D721Med (cell line): Measurements from ENCODE around the gene ARMC2.
A peak's percentile ranks its signal among the peaks of the same experiment; 100 is the strongest.

Experiments used
- DNase-seq: peaks from one replicate; pipeline ENCODE4 v3.0.0; 2011; ENCODE audit warnings: low spot score; ENCODE audit not compliant: insufficient read length
- FAIRE-seq: peaks from 2 replicates; lab custom pipeline; 2011; peaks lifted over from hg19 to GRCh38; lab: Jason Lieb, UNC
- TF ChIP-seq, protein P1 (sequence below): IDR thresholded peaks from 2 replicates; pipeline ENCODE4 v1.5.1; 2012; ENCODE audit warnings: mild to moderate bottlenecking, control low read depth; ENCODE audit not compliant: insufficient read depth; ENCODE audit errors: missing control alignments

ARMC2 gene

DNA sequence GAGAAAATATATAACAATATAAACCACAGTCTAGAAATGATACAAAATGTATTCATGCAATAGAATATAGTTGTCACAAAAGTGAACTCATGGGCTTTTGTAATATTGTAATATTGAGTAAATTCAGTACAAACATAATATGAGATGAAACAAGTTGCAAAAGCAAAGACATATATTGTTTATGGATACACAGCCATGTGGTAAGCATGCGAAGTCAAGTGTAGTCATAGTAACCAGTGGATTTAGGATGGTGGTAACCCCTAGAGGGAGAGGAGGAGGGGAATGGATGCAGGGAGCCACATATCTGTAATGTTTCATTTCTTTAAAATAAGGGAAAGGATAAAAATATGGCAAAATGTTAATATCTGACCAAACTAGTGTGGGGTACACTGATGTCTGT, 47.3 kb downstream of the ARMC2 start:
- TF ChIP-seq, protein P1, sequence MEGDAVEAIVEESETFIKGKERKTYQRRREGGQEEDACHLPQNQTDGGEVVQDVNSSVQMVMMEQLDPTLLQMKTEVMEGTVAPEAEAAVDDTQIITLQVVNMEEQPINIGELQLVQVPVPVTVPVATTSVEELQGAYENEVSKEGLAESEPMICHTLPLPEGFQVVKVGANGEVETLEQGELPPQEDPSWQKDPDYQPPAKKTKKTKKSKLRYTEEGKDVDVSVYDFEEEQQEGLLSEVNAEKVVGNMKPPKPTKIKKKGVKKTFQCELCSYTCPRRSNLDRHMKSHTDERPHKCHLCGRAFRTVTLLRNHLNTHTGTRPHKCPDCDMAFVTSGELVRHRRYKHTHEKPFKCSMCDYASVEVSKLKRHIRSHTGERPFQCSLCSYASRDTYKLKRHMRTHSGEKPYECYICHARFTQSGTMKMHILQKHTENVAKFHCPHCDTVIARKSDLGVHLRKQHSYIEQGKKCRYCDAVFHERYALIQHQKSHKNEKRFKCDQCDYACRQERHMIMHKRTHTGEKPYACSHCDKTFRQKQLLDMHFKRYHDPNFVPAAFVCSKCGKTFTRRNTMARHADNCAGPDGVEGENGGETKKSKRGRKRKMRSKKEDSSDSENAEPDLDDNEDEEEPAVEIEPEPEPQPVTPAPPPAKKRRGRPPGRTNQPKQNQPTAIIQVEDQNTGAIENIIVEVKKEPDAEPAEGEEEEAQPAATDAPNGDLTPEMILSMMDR, result no peak
- no peak for FAIRE-seq
- no peak for DNase-seq

DNA sequence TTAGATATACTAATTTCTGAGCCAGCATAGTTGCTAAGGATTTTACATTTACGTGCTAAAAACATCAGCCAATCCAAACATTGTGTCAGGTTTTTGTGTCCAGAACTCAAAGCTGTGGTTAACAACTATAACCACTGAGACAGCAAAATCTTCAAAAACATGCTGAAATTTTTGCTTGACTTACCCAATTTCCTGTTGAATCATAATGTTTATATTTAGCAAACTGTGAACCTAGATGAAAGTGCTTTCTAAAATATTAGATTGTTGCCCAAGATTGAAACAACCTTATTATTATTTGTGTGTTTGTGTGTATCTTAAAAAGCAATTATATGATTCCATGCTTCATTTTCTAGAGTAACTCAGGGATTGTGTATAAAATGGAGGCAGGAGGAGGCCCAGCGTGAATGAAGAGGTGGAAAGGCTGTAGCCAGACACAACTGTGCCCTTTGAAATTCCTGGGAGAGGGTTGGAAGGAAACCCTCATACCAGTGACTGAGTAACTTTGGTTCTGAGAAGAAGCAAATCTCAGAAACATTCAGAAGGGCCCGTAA, 48.0 kb downstream of the ARMC2 start:
- TF ChIP-seq, protein P1, result no peak
- FAIRE-seq, result no peak
- DNase-seq, result no peak

DNA sequence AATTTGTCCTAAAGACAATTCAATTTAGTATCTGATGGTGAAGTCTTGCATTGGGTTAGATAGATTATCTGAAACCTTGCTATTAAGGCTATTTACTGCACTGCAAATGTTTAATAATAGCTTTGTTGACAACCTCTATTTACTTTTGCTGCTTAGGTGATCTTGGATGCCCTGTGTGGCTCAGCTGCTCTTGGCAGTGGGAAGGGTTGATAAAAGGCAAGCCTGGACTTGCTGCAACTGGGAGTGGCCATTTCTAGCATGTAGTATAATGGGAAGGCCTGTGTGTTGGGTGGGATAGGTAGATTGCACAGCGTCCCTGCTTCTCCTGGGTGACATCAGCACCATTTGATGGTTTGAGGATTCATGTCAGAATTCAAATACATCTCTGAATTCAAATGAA, 49.1 kb downstream of the ARMC2 start:
- no peak for DNase-seq
- no peak for FAIRE-seq
- TF ChIP-seq, protein P1, result no peak

DNA sequence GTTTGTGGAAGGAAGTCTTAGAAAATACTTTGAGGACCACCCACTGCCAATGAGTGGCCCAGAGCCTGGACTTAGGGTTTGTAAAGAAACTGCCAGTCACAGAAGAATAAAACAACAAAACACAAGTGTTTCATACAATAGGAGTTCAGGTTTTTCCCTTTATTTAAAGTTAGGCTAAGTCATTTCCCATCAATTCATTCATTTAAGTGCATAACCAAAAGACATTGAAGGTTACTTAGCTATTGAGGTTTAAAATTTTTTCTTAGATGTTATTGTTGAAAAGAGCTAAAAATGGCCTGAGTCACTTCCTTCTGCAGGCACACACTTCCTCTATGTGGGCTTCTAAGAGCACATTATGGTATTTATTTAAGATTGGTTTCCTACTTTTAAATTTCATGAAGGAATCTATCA, 54.2 kb downstream of the ARMC2 start:
- no peak for DNase-seq
- no peak for FAIRE-seq
- TF ChIP-seq, protein P1, result no peak

DNA sequence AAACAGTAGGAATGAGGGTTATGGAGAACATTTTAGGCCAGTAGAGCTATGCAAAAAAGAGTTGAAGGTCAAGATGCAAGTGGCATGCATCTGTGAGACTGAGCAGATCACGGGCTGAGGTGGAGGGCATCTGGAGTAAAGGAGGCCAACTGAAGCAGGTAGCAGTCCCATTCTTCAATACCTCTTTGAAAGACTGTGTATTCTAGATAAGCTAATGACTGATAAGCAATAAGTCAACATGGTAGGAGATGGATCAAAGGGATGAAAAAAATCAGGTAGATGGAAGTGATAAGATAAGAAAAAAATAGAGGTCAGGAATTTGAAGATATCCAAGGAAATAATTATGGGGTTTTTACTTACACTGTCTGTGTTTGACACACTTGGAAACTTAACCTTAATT, 55.6 kb downstream of the ARMC2 start:
- TF ChIP-seq, protein P1, result no peak
- no peak for FAIRE-seq

DNA sequence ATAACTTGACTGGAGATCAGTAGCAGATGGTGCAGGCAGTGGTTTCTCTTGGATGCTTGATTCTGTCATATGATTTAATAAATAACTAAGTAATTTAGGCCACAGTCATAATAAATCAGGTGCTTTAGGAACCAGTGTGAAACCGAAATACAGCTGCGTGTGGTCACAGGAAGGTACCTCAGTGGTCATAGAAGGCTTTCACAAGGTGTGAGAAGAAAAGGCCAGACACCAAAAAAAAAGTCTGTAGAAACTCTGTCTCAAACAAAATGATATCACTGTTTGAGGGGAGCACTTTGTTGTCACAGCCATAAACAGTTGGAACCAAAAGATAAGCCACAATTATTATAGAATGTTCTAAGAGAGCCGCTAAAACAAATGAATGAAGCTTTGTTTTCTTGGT, 56.5 kb downstream of the ARMC2 start:
- DNase-seq (no peak), FAIRE-seq (no peak)
- TF ChIP-seq, protein P1, result no peak

More for the DNA sequence above, 55.6 kb downstream of the ARMC2 start:
- no peak for DNase-seq

DNA sequence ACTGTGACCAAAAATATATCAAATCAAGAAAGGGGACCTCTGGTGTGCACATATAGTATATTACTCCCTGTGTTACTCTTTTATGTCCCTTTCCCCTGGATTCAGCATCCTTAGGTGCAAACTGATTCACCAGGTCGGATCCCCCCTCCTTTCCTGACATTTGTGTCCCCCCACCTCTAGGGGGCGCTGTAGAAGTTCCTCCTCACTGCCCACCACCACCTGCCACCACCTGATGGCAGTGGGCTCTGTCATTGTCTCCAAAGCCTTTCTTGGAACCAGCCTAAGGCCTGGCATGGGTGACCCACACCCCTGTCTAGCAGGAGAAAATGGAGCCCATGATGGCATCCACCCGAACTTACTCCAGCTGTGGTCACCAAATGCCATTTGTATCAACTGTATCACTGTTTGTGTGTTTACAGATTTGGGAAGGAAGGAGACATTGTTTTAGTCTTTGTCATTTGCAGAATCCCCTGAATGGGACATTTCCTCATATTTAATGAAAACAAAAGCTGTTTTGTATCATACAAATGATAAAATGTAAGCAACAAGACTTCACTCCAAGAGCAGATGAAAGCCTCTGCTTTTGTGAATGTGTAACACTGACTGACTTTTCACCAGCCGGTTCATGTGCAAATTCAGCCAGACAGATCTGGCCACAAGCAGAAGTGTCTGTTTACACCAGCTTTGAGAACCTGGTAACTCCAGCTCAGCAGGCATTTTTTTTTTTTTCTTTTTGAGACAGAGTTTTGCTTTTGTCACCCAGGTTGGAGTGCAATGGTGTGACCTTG, 66.2 kb downstream of the ARMC2 start:
- TF ChIP-seq, protein P1, result peak; percentile 39
- FAIRE-seq (no peak), DNase-seq (no peak)
